HL-60/S4 treated with retinoic acid at 250 ng/mL for 4 days and 3 days (cell line): Measurements from ENCODE around the gene LARP4B.

Experiments used
- in situ Hi-C: fragments of 300-500 bp; cut with MboI; formaldehyde crosslinking; loops from 2 replicates; pipeline ENCODE4 v1.7.0; 2022; ENCODE audit warnings: low sequenced_read_pairs

LARP4B gene

DNA sequence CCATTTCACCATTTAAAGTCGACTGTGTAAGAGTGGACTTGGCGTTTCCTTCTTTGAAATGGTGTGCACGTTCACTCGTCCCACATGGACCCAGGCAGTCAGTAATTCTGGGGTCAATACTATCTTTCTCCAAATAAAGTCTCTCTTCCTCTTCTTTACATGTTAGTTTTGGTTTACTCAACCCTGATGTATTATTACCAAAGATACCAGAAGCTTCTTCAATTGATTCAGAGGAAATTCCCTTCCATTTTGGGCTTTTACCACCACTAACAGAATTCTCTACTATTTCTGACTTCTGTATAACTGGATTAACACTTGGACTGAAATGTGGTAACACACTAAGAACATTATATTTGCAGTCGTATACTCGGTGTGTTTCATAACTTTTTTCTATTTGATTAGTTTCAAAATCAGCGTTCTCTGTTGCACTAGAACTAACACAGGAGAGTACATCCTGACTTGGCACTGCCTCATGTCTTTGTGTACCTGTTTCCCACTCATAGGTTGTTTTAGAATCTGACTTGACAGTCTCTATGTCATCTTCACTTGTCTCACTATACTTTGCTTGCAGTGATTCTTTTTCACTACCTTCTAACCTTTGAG is 60.8 kb downstream of the LARP4B start:
- in situ Hi-C loops = no loop called here

DNA sequence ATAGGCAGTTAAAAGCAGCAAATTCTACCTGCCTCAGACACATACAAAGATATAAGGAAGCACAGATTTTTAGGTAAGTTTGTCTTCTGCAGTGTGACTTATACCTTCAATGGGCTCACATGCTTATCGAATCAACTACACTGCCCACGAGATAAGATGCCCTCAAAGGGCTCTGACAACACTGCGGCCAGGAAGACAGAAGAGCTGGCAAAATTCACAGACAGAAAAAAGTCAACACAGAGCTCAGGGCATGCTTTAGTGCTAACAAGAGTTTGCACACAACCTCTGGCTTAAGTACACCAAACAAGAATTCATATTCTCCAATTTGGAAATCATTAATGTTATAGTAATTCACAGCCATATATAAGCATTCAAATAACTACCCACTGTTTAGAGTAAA is 62.3 kb downstream of the LARP4B start:
- in situ Hi-C loops = no loop called here

DNA sequence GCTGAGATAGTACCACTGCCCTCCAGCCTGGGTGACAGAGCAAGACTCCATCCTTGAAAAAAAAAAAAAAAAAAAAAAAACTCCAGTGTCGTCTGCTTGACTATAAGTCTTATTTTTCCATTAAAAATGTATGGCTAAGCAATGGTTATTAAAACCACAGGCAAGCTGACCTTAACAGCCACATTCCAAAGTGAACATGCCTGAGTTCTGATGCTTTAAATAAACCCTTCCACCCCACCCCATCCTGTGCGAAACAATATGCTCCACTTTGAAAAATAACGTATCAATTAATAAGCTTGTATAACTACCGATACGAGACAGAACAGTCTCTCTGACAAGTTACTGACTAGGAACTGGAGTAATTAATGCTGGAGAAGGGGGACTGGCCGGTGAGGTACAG is 63.7 kb downstream of the LARP4B start:
- in situ Hi-C loops = no loop called here

DNA sequence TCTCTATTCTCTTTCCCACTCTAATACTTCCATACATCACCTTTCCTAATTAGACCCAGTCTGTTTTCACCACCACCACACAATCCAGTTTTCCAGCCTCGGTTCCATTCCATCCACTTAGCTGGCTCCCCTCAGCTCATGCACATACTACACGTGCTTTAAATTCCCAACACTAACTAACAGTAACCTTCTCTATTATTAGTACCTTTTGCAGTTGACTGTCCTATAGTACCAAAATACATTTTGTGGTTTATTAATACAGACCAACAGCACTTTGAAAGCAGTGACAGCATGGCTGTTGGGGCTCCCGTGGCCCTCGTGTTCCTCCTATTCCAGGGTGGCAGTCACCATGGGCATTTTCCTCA is 64.9 kb downstream of the LARP4B start:
- in situ Hi-C loops = no loop called here

DNA sequence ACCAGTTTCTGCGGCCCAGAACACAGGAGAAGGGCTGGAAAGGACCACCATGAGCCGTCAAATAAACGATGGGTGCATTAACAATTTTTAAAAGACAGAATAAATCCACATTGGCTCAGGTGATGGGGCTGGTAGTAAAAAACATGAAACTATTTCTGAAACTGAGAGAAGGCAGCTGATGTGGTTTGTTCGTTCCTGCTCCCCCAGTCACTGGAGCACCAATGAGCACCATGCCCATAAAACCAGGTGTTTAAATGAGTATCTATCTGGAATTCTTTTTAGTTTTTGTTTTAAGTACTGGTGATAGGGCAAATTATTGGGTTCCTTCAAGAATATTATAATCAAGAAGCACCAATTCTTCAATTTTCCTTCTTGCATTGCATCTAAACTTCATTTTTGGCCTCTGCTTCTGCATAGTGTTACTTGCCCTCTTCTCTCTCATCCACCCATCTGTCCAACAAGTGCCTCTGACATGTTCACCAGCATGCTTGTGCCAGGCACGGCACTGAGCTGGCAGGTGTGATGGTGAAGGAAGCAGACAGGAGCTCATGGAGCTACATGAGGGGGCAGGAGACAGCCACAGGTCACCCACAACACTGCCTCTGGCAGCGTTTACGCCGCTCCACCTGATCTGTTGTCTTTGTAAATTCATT is 65.5 kb downstream of the LARP4B start:
- in situ Hi-C loops = no loop called here

DNA sequence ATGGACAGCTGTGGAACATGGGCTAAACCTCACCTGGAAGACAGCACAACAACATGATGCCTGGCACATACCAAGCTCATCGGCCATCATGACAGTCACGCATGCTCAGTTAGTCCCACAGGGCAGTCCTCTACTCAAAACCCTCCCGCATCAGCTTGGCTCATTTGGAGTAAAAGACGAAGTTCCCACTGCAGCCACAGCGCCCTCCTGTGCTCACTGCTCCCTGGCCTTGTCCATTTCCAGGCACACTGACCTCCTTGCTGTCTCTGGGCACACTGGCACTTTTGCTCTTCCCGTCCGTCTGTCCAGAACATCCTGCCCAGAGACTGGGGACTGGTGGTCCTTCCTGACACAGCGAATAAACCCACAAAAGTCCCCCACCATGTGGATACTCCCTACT is 66.2 kb downstream of the LARP4B start:
- in situ Hi-C loops = no loop called here

DNA sequence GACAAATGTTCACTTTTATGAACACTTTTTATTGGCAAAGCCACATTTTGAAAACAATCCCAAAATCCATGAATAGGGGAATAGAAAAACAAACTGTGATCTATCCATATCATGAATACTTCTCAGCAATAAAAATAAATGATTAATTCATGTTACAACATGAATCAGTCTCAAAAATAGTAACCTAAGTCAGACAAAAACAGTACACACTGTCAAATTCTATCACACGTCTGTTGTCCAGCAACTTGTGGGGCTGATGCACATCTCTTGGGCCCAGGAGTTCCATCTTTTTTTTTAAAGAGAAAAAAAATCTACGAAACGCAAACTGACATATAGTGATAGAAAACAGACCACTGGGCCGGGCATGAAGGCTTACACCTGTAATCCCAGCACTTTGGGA is 71.0 kb downstream of the LARP4B start:
- in situ Hi-C loops = no loop called here

DNA sequence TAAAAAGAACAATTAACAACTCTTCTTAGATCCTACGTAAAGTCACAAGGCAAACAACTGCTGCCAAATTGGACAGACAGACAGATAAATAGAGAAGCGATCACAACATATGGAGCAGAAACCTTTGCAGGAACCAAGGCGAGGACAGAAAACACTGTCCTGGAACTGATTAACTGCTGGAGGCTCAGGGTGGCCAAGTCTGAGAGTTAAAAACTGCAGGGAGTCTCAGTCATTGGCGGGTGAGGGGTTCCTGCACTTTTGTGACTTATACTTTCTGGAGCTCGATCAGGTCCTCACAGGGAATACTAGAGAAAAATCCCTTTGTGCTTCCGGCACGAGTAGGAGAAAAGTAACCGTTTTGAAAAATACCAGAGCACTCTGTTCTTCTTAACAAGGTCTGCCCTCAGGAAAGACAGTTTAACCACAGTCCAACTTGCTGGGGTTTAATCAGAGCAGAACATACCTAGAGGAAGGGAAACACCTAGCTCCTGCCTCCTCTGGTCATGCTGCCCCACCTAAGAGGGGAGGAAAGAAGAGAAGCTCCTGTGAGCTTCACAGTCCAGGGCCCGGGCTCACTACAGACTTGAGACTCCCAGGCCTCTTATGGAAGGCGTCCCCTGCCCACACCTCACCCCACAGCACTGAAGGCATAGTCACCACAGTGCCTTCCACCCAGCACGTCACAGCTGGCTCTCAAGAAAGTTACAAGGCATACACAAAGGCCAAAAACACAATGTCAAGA is 74.9 kb downstream of the LARP4B start:
- in situ Hi-C loops = no loop called here

DNA sequence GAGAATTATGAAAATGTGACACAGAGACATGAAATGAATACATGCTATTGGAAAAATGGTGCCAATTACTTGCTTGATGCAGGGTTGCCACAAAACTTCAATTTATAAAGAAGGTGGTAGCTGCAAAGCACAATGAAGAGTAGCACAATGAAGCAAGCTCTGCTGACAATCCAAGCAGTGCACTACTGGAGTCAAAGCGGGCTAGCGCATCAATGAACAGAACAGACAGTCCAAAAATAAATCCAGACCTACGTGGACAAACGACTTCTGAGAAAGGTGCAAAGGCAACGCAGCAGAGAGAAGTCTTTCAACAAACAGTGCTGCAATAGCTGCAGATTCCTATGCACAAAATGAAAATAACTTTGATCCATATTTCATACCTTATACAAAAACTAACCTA is 75.8 kb downstream of the LARP4B start:
- in situ Hi-C loops = no loop called here

DNA sequence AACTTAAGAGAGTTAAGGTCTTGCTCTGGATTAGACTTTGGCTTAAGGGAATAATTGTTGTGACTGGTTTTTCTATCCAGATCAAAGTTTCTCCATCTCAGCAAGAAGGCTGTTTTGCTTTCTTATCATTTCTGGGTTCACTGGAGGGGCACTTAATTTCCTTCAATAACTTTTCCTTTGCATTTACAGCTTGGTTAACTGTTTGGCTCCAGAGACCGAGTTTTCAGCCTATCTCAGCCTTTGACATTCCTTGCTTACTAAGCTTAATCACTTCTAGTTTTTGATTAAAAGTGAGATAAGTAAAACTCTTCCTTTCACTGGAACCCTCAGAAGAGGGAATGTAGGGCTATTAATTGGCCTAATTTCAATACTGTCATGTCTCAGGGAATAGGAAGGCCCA is 76.4 kb downstream of the LARP4B start:
- in situ Hi-C loops = no loop called here

DNA sequence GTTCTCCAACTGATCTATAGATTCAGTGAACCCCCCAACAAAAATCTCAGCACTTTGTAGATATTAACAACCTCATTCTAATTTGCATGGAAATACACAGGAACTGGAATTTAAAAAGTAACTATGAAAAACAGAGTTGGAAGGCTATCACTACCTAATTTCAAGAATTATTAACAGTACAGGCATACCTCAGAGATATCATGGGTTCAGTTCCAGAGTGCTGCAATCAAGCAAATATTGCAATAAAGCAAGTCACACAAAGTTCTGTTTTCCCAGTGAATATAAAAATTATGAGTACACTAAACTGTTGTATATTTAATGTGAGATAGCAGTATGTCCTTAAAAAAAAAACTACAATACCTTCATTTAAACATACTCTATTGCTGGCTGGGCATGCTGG is 78.5 kb downstream of the LARP4B start:
- in situ Hi-C loops = no loop called here

DNA sequence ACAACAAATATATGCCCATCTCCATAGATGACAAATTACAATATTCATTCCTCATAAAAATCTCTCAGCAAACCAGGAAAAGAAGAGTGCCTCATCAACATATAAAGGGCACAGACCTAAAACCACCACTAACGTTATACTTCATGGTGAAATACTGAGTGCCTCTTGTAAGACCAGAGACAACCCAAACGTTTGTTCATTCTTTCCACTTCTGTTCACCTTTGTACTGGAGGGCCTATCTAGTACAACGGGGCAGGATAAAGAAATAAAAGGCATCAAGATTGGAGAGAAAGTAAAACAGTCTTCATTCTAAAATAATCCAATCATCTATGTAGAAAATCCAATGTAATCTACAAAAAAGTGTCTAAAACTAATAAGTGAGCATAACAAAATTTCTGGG is 79.1 kb downstream of the LARP4B start:
- in situ Hi-C loops = no loop called here

DNA sequence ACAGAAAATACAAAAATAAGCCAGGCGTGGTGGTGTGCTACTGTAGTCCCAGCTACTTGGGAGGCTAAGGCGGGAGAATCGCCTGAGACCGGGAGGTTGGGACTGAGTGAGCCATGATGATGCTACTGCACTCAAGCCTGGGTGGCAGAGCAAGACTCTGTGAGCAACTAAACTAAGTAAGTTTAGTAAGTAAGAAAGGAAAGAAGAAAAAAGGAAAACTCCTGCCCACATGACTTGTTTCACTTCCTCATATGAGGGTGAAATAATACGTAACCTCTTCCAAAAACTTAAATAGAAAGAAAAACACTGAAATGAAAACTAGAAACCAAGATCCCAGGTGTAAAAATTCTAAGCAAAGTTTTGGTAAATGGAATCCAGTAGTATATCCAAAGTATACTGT is 79.6 kb downstream of the LARP4B start:
- in situ Hi-C loops = no loop called here

DNA sequence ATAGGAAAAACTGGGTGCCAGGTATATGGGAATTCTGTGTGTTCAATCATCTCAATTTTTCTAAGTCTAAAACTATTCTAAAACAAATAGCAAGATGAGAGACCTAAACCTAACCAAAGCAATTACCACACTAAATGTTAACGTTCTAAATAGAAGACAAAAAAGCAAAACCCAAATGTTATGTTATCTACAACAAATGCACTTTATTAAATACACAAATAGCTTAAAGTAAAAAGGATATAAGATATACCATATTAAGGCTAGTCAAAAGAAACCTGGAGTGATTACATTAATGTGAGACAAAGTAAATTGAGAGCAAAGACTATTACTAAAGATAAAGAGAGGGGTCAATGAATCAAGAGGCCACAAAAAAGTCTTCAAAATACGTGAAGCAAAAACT is 81.4 kb downstream of the LARP4B start:
- in situ Hi-C loops = no loop called here

DNA sequence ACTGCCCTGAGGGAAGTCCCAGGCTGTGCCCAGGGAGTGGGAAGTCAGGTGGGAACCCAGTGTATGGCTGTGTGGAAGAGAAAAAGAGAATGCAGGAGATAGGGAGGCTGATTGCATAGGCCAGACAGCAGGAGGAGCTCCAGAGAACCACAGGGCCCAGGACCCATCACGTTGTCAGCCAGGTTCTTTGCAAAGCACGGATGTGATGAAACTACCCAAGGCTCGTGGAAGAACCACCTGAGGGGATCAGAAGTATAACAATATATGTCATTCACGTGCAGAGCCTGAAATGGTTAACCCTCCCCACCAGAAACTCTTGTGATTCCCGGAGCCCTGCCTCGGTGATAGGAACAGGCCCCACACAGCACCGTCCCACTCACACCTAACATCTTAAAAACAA is 83.6 kb downstream of the LARP4B start:
- in situ Hi-C loops = no loop called here

DNA sequence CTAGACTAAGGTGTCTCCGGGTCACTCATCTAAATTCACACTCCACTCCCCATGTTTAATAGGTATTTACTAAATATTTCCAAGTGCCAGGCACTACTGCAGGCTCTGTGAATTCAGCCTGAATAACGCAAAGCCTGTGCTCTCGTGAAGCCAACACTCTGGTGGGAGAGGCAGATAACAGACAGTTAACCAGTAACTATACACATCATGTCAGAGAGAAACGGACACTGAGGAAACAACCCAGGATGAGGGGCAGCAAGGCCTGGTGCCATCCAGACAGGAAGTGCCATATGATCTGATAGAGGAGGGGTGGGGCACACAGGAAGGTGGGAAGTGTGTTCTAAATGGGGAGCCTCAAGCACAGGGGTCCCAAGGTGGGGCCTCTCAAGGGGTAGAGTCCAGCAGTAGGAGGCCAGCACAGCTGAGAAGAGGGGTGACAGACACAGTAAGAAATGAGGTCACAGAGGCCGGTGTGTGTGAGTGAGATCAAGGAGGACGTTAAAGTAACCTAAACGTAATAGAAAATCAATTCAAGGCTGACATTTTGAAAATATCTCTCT is 85.3 kb downstream of the LARP4B start:
- in situ Hi-C loops = no loop called here

DNA sequence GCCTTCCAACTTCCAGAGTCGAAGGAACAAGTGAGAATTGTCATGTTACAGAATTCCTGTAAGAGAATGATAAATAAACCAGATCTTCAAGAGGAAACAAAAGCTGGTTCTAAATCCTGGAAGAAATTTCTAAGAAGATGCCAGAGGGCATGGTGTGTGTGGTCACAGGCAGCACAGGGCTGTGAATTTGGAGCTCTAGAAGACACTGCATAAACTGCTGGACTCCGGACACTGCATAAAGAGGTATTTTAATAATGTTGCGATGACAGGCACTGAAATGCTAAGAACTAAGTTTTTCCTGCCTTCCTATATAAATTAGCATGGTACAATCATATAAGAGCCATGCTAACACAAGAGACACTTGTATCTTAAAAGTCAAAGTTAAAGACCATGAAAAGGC is 86.0 kb downstream of the LARP4B start:
- in situ Hi-C loops = no loop called here

DNA sequence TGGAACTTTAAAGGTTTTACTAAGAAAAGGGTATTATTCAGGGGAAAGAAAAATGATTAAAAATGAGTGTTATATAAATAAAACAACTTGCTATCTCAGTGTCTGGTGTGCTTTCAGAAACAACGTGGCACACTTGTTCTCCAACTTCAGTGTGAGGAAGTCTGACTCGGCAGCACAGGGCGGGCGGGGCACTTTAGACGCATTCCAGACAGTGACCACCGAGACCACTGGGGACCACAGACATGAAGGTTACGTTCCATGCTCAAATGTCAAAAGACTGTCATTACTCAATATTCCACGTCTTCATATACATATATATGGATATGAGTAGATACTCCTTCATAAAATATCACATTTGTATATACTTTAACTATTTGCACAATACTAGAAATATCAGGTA is 87.0 kb downstream of the LARP4B start:
- in situ Hi-C loops = no loop called here

DNA sequence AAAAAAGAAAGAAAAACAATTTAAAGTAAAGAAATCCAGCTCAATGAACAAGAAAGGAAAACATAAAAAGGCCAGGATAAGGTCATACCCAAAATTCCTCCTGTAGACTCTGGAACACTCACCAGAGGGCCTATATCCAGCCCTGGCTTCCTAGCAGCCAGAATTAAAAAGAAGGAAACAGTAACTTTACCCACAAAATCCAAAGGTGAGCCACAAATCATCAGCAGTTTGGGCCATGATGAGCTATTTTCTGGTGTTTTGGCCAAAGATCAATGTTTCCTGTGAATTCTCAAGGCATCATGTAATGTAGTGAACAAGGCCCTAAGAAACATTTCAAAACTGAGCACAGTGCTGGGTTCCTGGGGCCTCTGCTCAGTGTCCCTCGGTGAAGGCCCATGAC is 87.8 kb downstream of the LARP4B start:
- in situ Hi-C loops = no loop called here

DNA sequence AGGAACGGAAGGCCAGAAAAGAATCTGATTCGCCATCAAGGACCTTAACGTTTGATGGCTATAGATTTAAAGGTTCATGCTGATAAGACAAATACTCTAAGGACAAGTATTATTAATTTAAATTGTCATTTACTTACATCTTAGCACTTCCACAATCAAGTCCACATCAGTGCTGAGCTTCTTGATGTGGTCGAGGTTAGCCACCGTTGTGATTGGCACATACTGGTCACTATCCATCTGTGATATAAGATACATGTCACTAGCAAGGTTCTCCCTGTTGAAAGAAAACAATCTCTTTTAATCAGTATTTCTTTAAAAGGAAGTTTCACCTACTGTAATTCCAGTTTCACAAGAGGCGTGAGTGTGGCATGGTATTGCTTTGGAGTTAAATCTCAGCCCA is 88.7 kb downstream of the LARP4B start:
- in situ Hi-C loops = no loop called here

DNA sequence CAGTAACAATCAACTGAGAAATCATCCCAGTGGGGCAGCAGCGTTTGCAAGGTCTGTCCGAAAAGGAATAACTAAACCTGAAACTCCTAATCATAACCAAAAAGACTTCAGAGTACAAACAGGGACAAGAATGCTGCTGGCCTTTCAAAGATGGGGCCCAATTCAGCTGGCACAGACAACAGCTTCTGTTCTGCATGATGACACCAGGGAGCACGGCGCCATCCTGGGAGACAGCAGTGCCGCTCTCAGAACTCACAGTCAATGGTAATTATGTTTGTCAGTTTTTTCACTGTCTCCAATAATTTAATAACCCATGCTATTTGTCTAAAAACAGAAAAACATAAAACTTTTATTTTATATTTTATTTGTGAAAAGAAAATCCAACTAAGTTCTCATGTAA is 90.0 kb downstream of the LARP4B start:
- in situ Hi-C loops = no loop called here

DNA sequence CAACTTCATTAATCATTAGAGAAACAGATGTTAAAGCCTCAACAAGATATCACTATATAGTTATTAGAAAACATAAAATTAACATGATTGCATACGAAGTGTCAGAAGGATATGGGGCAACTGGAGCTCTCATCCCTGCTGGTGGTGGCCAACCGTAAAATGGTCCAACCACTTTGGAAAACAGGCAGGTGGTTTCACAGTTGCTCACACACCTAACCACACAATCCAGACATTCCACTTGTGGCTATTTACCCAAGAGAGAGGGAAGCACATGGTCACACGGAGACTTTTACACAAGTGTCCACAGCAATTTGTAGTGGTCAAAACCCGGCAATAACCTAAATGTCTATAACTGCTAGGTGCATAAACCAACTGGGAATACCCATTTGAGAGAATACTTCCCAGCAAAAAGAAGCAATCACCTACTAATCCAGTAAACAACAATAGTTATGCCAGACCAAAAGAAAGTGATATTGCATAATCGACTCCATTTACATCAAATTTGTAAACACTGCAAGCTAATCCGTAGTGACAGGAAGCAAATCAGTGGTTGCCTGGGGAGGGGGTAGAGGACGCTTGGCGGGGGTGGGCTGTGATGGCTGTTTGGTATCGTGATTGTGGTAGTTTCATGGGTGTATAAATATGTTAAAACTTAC is 91.8 kb downstream of the LARP4B start:
- in situ Hi-C loops = no loop called here
